Left cardiac atrium (tissue), 2 donors: ENCODE results near the gene P2RX3. TPM values are rescaled to one million over a fixed set of nuclear protein-coding genes. Genes with fewer than 3 reads are reported as not detected.

Experiments
- total RNA-seq, 2 donors: library from RNA; stranded (reverse); fragmentation: NEBNext Ultra II Directional; extraction: Animal tissue kit (Norgen Biotek cat#: 25700); gene quantifications; one replicate each; pipeline ENCODE4 v1.2.1, GENCODE V29; 2021
- donor health status: DM: no; HTN: yes; CAD: no; lungs with severe emphysema.
- donor health status: DM: yes; HTN: yes; CAD: no.

Gene P2RX3
- total RNA-seq, 2 donors from 2014 or later, result 0.84 to 1.7 TPM

Other genes with a start within 250 kb of the P2RX3 start
- under 1 TPM in 1 of 2 donors, not detected in 1; 0.12 TPM for gene LRRC55, start 156.4 kb upstream of the P2RX3 start, total RNA-seq
- gene APLNR, start 101.1 kb upstream of the P2RX3 start, total RNA-seq, result 10 to 100 TPM; 20.2 to 21.6 TPM
- 10 to 100 TPM; 73.6 to 82.6 TPM for gene TNKS1BP1, start 13.4 kb upstream of the P2RX3 start, total RNA-seq
- gene SSRP1, start 2.5 kb upstream of the P2RX3 start, total RNA-seq, result 10 to 100 TPM; 34.7 to 45.5 TPM
- gene PRG3, start 42.8 kb downstream of the P2RX3 start, total RNA-seq, result not detected
- not detected for gene PRG2, start 52.3 kb downstream of the P2RX3 start, total RNA-seq
- gene SLC43A3, start 88.8 kb downstream of the P2RX3 start, total RNA-seq, result 10 to 100 TPM; 39.3 to 46.7 TPM
- gene RTN4RL2, start 122.2 kb downstream of the P2RX3 start, total RNA-seq, result 1 to 10 TPM; 1.9 to 2.4 TPM
- gene SLC43A1, start 177.3 kb downstream of the P2RX3 start, total RNA-seq, result 1 to 10 TPM; 5.8 to 7.2 TPM
- 10 to 100 TPM; 58.0 to 58.9 TPM for gene TIMM10, start 192.4 kb downstream of the P2RX3 start, total RNA-seq
- not detected for gene SMTNL1, start 199.2 kb downstream of the P2RX3 start, total RNA-seq
- gene UBE2L6, start 229.3 kb downstream of the P2RX3 start, total RNA-seq, result 10 to 100 TPM; 28.9 to 30.0 TPM